ENCODE results near the gene BACE1-AS. TPM values are rescaled to one million over a fixed set of nuclear protein-coding genes. Genes with fewer than 3 reads are reported as not detected.

BACE1-AS gene
- total and polyA plus RNA-seq, 2 experiments from 2014 or later = 10.6 to 19.6 TPM

GRCh38 chr11:117249571-117249970, 41.6 kb upstream of the BACE1-AS start:
- Mint-ChIP-seq H3K4me1 (no peaks in the 10 kb centered on the region), H3K27ac (no peak overlapping the region), H3K27me3 (ENCODE audit: insufficient read depth, low read depth, poor library complexity) (no peaks in the 10 kb centered on the region), H3K36me3 (ENCODE audit: low read depth) (peaks cover 55% of the 10 kb centered on the region), H3K4me3 (no peak overlapping the region), H3K9me3 (no peaks in the 10 kb centered on the region; the same call in 2 of the 3 replicates)
- DNase-seq (ENCODE audit: low spot score) (no peak), ATAC-seq (no peak)
- Histone ChIP-seq H2AFZ (no peak overlapping the region), H3K4me2 (no peak overlapping the region), H3K27ac (ENCODE audit: low read depth) (no peak overlapping the region), H3K36me3 (ENCODE audit: insufficient read depth) (peaks cover 43% of the 10 kb centered on the region), H3K9me2 (ENCODE audit: insufficient read depth) (no peaks in the 10 kb centered on the region), H3K79me2 (replicated peaks; ENCODE audit: insufficient read depth) (no peaks in the 10 kb centered on the region), H3K4me3 (no peak overlapping the region), H3K4me1 (ENCODE audit: insufficient read depth) (no peaks in the 10 kb centered on the region), H4K20me1 (replicated peaks; ENCODE audit: insufficient read depth) (no peaks in the 10 kb centered on the region), H3K27me3 (ENCODE audit: insufficient read depth) (no peaks in the 10 kb centered on the region), H3F3A (replicated peaks; ENCODE audit: low read depth) (no peaks in the 10 kb centered on the region)
- TF ChIP-seq EZH2phosphoT487 (IDR thresholded peaks at IDR 0.05; ENCODE audit: unreplicated experiment) (no peak), CTCF (conservative IDR thresholded peaks at IDR 0.05; ENCODE audit: low read depth in 2 of 2) (no peak), ZNF331 (CRISPR knock-in tag; IDR thresholded peaks at IDR 0.05; ENCODE audit: low read depth) (no peak), CREB1 (CRISPR knock-in tag; IDR thresholded peaks at IDR 0.05; ENCODE audit: low read depth) (no peak), ETS1 (IDR thresholded peaks at IDR 0.05) (no peak), ZNF114 (CRISPR knock-in tag; IDR thresholded peaks at IDR 0.05) (no peak), ZNF462 (CRISPR knock-in tag; IDR thresholded peaks at IDR 0.05) (no peak), JUNB (IDR thresholded peaks at IDR 0.05; ENCODE audit: unreplicated experiment) (no peak), EZH2 (IDR thresholded peaks at IDR 0.05; ENCODE audit: low read depth, unreplicated experiment) (no peak), STAT1 (IDR thresholded peaks at IDR 0.05; ENCODE audit: unreplicated experiment) (no peak), NANOG (IDR thresholded peaks at IDR 0.05; ENCODE audit: borderline replicate concordance) (no peak), POLR2AphosphoS5 (IDR thresholded peaks at IDR 0.05; ENCODE audit: low read depth) (no peak)
- TF ChIP-seq, protein P1, sequence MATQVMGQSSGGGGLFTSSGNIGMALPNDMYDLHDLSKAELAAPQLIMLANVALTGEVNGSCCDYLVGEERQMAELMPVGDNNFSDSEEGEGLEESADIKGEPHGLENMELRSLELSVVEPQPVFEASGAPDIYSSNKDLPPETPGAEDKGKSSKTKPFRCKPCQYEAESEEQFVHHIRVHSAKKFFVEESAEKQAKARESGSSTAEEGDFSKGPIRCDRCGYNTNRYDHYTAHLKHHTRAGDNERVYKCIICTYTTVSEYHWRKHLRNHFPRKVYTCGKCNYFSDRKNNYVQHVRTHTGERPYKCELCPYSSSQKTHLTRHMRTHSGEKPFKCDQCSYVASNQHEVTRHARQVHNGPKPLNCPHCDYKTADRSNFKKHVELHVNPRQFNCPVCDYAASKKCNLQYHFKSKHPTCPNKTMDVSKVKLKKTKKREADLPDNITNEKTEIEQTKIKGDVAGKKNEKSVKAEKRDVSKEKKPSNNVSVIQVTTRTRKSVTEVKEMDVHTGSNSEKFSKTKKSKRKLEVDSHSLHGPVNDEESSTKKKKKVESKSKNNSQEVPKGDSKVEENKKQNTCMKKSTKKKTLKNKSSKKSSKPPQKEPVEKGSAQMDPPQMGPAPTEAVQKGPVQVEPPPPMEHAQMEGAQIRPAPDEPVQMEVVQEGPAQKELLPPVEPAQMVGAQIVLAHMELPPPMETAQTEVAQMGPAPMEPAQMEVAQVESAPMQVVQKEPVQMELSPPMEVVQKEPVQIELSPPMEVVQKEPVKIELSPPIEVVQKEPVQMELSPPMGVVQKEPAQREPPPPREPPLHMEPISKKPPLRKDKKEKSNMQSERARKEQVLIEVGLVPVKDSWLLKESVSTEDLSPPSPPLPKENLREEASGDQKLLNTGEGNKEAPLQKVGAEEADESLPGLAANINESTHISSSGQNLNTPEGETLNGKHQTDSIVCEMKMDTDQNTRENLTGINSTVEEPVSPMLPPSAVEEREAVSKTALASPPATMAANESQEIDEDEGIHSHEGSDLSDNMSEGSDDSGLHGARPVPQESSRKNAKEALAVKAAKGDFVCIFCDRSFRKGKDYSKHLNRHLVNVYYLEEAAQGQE (IDR thresholded peaks at IDR 0.05; ENCODE audit: unreplicated experiment) = no peak
